OCI-LY3 (cell line): ENCODE data around the gene OOSP4B.
"Not testable (repeated sequence)": the region's sequence is repeated elsewhere in the genome, so short reads cannot be mapped to it uniquely, and the experiment has no call there.

ENCODE experiments used
- H2AFZ ChIP-seq: fragments of 200-600, 300-600 bp; shearing (Covaris generic); 2 replicates; pipeline ENCODE4 v1.6.0; 2014; ENCODE audit warnings: antibody characterized with exemption, low read depth, low read length
- H3K27ac ChIP-seq: fragments of 200-600, 300-600 bp; sonication (generic); 2 replicates; pipeline ENCODE4 v1.5.1; 2014; ENCODE audit warnings: mild to moderate bottlenecking, low read length, moderate library complexity, mixed read lengths
- H3K27me3 ChIP-seq: fragments of 200-600, 300-600 bp; sonication (generic); 2 replicates; pipeline ENCODE4 v1.6.1; 2014; ENCODE audit warnings: low read depth, low read length, mixed read lengths
- H3K36me3 ChIP-seq: fragments of 200-600, 300-600 bp; sonication (generic); replicated peaks from 2 replicates; pipeline ENCODE3; 2014; ENCODE audit warnings: low read depth, low read length, mixed read lengths
- H3K4me1 ChIP-seq: fragments of 300-600, 200-600 bp; sonication (generic); 2 replicates; pipeline ENCODE4 v1.6.1; 2014; ENCODE audit warnings: low read length, mixed read lengths
- H3K4me2 ChIP-seq: fragments of 200-600, 300-600 bp; sonication (generic); 2 replicates; pipeline ENCODE4 v1.6.1; 2014; ENCODE audit warnings: low read length, mixed read lengths
- H3K4me3 ChIP-seq: fragments of 300-600, 200-600 bp; sonication (generic); 2 replicates; pipeline ENCODE4 v1.5.1; 2014; ENCODE audit warnings: antibody characterized with exemption, mild to moderate bottlenecking, low read length, moderate library complexity
- H3K79me2 ChIP-seq: fragments of 300-600, 200-600 bp; shearing (Covaris generic); 2 replicates; pipeline ENCODE4 v1.6.1; 2014; ENCODE audit warnings: mild to moderate bottlenecking, low read length, mixed read lengths
- H3K9ac ChIP-seq: fragments of 300-600, 200-600 bp; shearing (Covaris generic); 2 replicates; pipeline ENCODE4 v1.6.0; 2014; ENCODE audit warnings: mild to moderate bottlenecking, low read length, moderate library complexity
- H3K9me3 ChIP-seq: fragments of 200-600, 300-600 bp; shearing (Covaris generic); 2 replicates; pipeline ENCODE4 v1.6.1; 2014; ENCODE audit warnings: low read length, mixed read lengths; ENCODE audit not compliant: insufficient read depth
- H4K20me1 ChIP-seq: fragments of 200-600, 300-600 bp; sonication (generic); 2 replicates; pipeline ENCODE4 v1.6.1; 2016; ENCODE audit warnings: low read length, mixed read lengths; ENCODE audit not compliant: insufficient read depth
- EZH2phosphoT487 ChIP-seq: fragments of 200-600 bp; shearing (Covaris generic); IDR thresholded peaks from 2 replicates; pipeline ENCODE4 v1.6.1; 2018; ENCODE audit warnings: antibody characterized with exemption, mixed run types, low read depth
- TF ChIP-seq, protein P1 (sequence below): fragments of 200-600, 300-600 bp; sonication (generic); IDR thresholded peaks from 2 replicates; pipeline ENCODE4 v1.5.1; 2014; ENCODE audit warnings: antibody characterized with exemption, low read length, low read depth

The OOSP4B gene

DNA sequence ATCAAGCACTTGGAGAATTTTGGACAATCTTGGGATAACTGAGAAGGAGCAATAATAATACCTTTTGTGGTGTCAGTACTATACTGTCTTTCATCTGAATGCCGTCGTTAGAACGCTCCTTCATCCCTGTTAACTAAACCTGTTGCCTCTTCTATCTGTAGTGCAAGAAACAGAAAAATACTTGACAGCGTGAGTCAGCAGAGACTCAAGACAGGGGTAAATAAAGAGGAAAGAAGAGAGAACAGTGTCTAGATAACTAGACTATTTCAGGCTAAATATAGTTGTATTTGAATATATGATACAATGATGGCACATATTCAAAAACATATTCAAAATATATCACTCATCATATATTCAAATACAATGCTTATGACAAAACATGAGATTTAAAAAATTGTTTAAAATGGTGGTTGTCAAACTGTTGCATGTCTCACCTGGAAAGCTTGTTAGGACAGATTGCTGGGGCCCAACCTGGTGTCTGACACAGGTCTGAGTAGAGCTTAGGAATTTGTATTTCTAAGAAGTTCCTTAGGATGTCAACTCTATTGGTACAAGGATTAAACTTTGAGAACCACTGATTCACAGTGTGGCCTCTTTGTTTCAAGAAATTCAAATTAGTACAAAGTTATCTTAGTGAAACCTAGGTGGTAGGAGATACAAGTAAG is 35.7 kb upstream of the OOSP4B start:
- H3K9ac ChIP-seq: no peak overlapping the region
- H3K9me3 ChIP-seq: no peaks in the 10 kb centered on the region
- H3K27ac ChIP-seq: no peak overlapping the region
- no peaks in the 10 kb centered on the region for H4K20me1 ChIP-seq
- no peaks in the 10 kb centered on the region for H3K36me3 ChIP-seq
- H3K4me2 ChIP-seq: no peak overlapping the region
- no peak overlapping the region for H2AFZ ChIP-seq
- H3K79me2 ChIP-seq: no peaks in the 10 kb centered on the region
- no peaks in the 10 kb centered on the region for H3K4me1 ChIP-seq
- TF ChIP-seq, protein P1, sequence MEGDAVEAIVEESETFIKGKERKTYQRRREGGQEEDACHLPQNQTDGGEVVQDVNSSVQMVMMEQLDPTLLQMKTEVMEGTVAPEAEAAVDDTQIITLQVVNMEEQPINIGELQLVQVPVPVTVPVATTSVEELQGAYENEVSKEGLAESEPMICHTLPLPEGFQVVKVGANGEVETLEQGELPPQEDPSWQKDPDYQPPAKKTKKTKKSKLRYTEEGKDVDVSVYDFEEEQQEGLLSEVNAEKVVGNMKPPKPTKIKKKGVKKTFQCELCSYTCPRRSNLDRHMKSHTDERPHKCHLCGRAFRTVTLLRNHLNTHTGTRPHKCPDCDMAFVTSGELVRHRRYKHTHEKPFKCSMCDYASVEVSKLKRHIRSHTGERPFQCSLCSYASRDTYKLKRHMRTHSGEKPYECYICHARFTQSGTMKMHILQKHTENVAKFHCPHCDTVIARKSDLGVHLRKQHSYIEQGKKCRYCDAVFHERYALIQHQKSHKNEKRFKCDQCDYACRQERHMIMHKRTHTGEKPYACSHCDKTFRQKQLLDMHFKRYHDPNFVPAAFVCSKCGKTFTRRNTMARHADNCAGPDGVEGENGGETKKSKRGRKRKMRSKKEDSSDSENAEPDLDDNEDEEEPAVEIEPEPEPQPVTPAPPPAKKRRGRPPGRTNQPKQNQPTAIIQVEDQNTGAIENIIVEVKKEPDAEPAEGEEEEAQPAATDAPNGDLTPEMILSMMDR: no peak
- TF ChIP-seq EZH2phosphoT487: no peak
- no peak overlapping the region for H3K4me3 ChIP-seq
- peaks cover 22% of the 10 kb centered on the region for H3K27me3 ChIP-seq

DNA sequence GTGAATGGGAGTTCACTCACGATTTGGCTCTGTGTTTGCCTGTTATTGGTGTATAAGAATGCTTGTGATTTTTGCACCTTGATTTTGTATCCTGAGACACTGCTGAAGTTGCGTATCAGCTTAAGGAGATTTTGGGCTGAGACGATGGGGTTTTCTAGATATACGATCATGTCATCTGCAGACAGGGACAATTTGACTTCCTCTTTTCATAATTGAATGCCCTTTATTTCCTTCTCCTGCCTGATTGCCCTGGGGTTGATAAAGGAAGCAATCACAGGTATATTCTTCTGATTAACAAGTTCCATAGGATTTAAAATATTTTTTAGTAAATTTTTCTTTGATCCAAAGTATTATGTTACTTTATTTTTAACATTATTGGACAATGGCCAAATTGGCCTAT is 34.9 kb upstream of the OOSP4B start:
- H3K4me2 ChIP-seq, H2AFZ ChIP-seq, H4K20me1 ChIP-seq, H3K36me3 ChIP-seq, H3K9ac ChIP-seq, H3K79me2 ChIP-seq, H3K4me3 ChIP-seq, H3K9me3 ChIP-seq, H3K27ac ChIP-seq, H3K4me1 ChIP-seq: not testable (repeated sequence)
- H3K27me3 ChIP-seq: peaks cover 22% of the 10 kb centered on the region

DNA sequence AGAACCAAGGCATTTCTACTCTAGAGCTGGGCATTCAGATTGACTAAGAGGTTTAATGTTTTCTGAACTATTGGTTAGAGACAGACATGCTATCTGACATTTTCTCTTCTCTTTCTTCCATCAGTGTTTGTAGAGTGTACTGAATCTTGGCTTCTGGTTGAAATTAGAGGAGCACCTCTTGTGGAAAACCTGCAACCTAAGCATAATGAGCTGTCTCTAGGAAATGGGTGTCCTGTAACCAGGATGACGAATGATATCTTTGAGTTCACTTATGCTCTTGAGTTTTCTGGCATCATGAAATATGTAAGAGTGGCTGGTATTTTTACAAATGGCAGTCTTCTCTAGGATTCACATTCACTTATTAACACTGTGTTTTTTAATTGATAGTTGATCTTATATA is 33.8 kb upstream of the OOSP4B start:
- H3K9ac ChIP-seq: no peak overlapping the region
- no peaks in the 10 kb centered on the region for H3K36me3 ChIP-seq
- TF ChIP-seq, protein P1: no peak
- no peak for TF ChIP-seq EZH2phosphoT487
- no peak overlapping the region for H3K4me2 ChIP-seq
- H3K4me1 ChIP-seq: no peaks in the 10 kb centered on the region
- no peaks in the 10 kb centered on the region for H4K20me1 ChIP-seq
- H3K9me3 ChIP-seq: no peaks in the 10 kb centered on the region
- H2AFZ ChIP-seq: no peak overlapping the region
- H3K27me3 ChIP-seq: peaks cover 18% of the 10 kb centered on the region
- no peaks in the 10 kb centered on the region for H3K79me2 ChIP-seq
- no peak overlapping the region for H3K4me3 ChIP-seq
- H3K27ac ChIP-seq: no peak overlapping the region

DNA sequence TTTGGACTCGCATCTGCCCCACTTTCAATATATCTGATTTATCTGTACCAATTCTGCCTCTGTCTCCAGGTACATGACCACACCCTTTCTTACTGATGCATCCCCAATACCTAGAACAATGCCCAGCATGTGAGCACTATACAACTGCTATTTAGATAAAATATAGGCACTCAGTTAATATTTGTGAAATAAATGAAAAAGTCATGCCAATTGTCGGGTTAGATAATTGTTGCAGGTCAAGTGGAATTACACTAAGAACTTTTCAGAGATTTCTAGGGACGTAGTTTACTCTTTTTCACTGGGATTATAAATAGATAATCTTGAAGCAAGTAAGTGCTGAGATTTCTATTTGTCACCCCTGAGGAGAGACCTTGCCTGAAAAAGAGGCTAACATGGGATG is 32.6 kb upstream of the OOSP4B start:
- H3K27ac ChIP-seq: no peak overlapping the region
- no peak overlapping the region for H3K9ac ChIP-seq
- no peaks in the 10 kb centered on the region for H3K9me3 ChIP-seq
- no peak overlapping the region for H3K4me2 ChIP-seq
- no peaks in the 10 kb centered on the region for H3K79me2 ChIP-seq
- H3K4me1 ChIP-seq: no peaks in the 10 kb centered on the region
- no peak overlapping the region for H3K4me3 ChIP-seq
- no peaks in the 10 kb centered on the region for H3K36me3 ChIP-seq
- TF ChIP-seq, protein P1: no peak
- TF ChIP-seq EZH2phosphoT487: no peak
- H3K27me3 ChIP-seq: peaks cover 18% of the 10 kb centered on the region
- no peaks in the 10 kb centered on the region for H4K20me1 ChIP-seq
- H2AFZ ChIP-seq: no peak overlapping the region

DNA sequence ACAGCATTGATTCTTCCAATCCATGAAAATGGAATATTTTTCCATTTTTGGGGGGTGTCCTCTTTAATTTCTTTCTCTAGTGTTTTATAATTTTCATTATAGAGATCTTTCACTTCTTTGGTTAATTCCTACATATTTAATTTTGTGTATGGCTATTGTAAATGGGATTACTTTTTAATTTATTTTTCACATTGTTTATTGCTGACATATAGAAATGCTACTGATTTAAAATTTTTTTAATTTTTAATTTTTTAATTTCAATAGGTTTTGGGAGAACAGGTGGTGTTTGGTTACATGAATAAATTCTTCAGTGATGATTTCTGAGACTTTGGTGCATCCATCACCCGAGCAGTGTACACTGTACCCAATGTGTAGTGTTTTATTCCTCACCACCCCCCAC is 26.6 kb upstream of the OOSP4B start:
- Histone ChIP-seq H4K20me1 (no peaks in the 10 kb centered on the region), H3K36me3 (no peaks in the 10 kb centered on the region), H3K27me3 (no peaks in the 10 kb centered on the region), H3K27ac (no peak overlapping the region), H3K9ac (no peak overlapping the region), H3K4me3 (no peak overlapping the region), H3K9me3 (no peaks in the 10 kb centered on the region), H3K79me2 (no peaks in the 10 kb centered on the region), H3K4me1 (no peaks in the 10 kb centered on the region), H2AFZ (no peak overlapping the region), H3K4me2 (no peak overlapping the region)
- TF ChIP-seq, protein P1: no peak
- TF ChIP-seq EZH2phosphoT487: no peak
